SK-N-DZ (cell line): Measurements from ENCODE around the gene DCST2.
"Not testable (repeated sequence)": the region's sequence is repeated elsewhere in the genome, so short reads cannot be mapped to it uniquely, and the experiment has no call there.

Experiments
- DNase-seq: peaks from one replicate; pipeline ENCODE4 v3.0.0-alpha.2; 2015; ENCODE audit warnings: low spot score
- small RNA-seq, 2 experiments: library from RNA; depleted of rRNA; stranded (forward); fragments of <200 nt; gene quantifications; one replicate each; pipeline ENCODE3, GENCODE V24; 2014

The DCST2 gene

DNA sequence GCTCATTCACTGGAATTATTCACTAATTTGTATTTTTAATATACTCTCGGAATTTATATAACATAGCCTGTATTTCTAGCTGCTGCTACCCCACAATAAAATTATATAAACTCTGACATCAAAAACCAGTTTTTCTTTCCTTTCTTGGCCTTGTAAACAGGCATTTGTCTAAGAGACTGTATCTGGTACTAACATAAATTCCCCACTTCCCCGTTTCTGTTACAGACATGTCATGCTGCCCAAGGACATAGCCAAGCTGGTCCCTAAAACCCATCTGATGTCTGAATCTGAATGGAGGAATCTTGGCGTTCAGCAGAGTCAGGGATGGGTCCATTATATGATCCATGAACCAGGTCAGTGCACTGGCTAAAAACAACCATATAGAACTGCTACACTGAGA, 55.8 kb downstream of the DCST2 start:
- DNase-seq, result not testable (repeated sequence)

DNA sequence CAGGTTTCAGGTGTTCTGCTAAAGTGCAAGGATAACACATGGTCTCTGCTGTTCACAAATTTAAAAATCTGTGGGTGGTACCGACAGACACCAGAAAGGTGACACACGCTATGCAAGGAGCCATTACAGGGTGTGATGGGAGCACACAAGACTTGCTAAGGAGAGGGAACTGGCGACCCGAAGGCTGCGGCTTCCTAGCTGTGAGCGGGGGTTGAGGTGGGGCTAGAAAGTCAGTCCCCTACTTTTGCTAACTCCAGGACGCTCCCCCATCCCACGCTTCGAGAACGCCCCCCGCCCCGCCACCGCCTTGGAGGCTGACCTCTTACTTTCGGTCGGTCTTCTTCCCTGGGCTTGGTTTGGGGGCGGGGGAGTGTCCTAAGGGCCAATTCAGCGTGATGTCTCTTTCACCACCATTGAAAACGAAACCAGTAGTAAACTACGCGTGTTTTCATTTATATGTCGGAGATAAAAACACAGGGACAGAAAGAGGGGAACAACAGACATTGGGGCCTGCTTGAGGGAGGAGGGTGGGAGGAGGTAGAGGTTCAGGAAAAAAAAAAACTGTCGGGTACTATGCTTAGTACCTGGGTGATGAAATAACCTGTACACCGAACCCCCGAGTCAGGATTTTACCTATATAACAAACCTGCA, 58.0 kb downstream of the DCST2 start:
- DNase-seq, result no peak

DNA sequence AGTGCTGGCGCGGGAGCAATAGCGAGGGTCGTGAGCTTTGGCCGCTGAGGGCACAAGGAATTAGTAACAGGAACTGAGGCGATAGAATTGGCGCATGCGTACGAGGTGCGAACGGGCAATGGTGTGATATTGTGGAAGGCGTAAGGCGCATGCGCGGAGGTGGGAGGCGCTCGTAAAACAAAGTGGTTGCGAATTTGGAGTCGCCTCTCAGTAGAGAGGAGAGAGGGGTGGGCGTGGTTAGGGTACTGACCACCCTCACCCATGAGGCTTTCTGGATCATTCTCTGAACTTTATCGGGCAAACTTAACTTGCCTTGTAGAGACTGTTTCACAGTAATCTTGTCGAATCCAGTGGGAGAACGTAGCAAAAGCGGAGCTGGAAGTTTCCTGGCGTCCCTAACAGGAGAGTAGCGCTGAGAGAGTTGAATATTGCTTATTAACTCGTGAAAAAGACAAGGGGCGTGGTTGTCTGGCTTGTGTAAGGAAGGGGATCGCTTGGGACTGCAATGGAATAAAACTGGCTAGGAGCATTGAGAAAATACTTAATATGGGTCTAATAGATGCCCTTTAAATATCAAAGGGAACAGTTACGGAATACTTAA, 58.7 kb downstream of the DCST2 start:
- peak; percentile 99 for DNase-seq

DNA sequence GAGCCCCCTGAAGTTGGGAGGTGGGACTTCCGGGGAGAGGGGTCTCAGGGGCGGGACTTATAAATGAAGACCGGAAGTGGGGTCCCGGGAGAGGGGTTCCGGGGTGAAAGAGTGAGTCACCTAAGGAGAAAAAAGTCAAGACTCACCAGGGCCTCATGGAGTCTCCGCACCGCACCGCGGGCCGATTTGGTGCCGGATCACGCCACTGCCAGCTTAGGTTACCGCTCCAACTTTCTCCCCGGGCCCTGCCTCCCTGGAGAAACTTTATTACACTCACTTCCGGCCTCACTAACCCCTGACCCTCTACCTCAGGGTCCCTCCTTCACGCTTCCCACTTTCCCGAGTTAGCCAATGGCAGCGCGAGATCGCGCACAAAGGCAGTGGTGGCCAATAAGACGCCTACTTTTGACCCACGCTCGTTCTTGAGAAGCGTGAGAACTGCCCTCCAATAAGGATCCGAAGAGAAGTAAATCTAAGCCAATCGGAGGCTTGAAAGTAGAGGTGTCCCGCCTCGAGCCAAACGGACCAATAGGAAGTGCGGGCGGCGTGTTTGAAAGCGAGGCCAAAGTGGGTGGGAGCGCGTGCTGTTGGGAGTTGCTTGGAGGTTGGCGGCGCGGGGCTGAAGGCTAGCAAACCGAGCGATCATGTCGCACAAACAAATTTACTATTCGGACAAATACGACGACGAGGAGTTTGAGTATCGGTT, 59.3 kb downstream of the DCST2 start, which contains the start of gene CKS1B:
TSS of gene CKS1B (plus strand) at position 580 of the 706 bp plus-strand sequence. CDS start at position 645, 65 bp downstream.
- DNase-seq, result peak; percentile 100

DNA sequence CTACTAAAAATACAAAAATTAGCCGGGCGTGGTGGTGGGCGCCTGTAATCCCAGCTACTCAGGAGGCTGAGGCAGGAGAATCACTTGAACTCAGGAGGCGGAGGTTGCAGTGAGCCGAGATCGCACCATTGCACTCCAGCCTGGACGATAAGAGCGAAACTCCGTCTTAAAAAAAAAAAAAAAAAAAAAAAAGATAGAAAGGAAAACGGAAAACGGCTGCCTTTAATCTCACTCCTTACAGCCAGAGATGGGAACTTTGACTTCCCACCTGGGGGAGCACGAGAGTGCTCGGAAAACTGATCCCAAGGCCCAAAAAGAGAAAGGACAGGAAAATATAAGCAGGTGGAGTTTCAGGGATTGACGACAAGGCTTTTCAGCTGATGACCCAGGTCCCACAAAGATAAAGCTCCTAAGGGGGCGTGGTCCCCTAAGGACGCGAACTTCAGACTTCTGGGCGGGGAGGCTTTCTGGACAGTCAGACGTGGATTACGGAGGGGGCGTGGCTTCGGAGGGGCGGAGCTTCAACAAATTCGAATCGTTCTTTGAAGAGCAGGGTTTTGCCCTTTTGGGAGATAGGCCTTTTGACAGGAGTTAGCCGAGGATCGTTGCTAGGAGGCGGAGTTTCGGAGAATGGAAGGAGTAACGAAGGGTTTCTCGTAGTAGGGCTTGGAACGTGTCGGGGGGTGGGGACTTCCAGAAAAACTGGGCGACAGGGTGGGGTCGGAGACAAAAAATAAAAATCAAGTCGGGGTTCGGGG, 60.1 kb downstream of the DCST2 start:
- peak; percentile 96 for DNase-seq

DNA sequence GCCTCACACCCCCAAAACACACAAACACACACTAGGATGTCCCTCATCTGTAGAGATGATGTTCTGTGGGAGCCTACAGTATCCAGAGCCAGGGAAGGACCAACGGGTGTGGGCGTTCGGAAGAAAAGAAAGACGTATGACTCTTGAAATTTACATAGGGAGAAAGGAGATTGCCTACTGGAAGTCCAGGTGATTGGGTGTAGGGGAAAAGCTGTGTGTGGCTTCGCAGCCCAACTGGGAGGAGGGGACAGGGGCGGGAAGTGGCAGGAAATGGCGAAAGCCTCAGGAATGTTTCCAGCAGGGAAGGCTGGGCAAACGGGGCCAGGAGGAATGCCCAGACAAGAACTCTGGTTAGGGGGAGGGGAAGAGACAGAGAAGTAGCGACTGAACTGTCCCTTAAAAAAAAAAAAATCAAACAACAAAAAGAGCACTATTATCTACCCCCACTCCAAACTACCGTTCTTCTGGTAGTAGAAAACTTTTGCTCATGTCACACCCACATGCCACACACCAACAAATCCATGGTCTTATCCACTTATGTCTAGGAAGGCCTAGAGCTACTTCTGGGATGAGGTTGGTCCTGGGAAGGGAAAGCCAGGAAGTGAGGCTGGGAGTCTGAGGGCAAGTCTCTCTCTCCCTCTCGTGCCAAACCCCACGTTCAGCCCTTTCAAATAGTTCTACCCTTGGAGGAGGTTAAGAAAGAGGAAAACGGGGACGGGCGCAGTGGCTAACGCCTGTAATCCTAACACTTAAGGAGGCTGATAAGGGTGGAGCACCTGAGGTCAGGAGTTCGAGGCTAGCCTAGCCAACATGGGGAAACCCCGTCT, 60.9 kb downstream of the DCST2 start:
- DNase-seq, result no peak

DNA sequence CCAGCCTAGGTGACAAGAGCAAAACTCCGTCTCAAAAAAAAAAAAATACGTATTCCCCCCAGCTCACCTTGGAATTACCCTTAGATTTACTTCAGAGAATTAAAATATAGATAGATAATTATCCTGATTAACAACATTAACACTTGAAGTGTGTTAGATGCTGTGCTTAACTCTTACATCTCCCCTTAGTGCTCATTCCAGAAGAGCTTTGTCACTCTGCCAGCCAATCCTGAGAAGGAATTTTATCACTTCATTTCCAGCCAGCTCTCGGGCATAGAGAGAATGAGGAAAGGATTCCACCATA, 61.4 kb downstream of the DCST2 start:
- DNase-seq, result no peak

DNA sequence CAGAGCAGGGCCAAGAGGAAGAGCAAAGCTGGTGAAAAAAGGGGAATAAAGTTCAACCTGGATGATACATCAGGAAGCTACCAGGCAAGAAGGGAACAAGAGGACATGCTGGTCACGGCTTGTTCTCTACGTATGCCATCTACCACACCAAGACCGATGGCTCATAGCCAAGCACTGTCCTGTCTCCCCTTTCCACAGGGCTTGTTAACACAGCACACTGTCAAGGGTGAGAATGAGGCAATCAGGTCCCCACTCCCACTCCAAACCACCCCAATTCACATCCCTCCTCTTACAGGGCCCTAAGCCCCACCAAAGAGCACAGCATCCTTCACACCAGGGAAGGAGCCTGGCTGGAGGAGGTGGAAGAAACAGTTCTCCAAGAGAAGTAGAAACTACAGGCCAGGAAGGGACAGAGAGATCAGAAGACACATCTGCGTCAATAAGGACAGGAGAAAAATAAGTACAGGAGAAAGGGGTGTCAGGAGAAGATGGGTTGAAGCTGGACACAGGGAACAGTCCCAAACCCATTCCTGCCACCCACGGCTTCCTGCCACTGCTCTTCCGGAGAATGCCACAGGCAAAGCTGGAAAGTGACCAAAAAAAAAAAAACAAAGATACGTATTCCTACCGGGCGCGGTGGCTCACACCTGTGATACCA, 62.1 kb downstream of the DCST2 start:
- no peak for DNase-seq

DNA sequence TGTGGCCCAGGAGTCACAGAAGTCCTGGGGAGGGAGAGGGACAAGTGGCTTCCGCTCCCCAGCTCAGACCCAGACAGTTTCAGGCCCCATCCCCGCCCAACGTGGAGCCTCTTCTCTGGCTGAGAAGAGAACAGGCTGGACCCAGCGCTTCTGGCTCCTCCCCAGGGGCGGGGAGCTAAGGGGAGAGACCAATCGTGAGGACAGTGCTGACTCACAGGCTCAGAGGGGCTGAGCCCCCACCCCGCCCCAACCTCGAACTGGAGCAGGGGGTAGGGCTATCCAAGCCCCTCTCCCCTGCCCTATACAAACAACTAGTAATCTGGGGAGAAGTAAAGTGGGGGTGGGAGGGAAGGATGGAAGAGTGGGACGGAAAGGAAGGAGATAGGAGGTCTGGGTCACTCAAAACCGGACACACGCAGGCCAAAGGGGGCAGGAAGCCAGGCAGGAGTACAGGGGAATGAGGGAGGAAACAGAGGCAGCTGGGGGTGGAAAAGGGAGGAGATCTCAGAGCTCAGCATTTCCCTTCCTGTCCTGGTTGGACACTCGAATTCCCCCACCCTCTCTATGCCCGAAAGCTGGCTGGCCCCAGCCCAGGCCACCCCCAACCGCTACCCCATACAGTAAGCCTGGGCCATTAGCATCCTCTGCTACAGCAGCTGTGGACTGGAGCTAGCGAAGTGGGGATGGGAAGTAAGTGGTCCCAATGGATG, 62.8 kb downstream of the DCST2 start, which contains the start of gene SHC1:
TSS of gene SHC1 (minus strand) at position 117 of the 710 bp plus-strand sequence. CDS start 221 bp downstream, outside the sequence.
- peak; percentile 93 for DNase-seq

DNA sequence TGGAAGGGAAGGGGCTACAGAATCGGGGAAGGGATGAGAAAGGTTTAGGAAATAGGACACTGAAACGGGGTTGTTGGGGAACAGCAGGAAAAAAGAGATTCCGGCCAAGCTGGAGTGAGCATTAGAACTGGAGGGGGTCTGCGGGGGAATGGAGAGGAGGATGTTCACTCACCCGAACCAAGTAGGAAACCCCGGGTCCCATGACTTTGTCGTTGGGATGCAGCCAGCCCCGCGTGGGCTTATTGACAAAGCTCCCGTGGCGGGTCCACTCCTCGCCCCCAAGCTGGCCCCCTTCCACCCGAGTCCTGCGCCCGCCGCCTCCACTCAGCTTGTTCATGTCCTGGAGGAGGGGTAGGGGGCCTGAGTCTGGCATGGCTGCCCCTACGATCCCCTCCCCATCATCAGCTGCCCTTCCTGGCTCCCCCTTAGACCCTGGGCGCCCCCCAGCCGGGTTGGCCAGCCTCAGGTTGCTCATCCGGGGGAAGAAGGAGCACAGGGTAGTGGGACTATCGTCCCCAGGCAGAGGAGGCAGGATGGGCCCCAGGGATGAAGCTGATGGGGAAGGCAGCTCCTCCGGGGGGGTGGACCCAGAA, 63.6 kb downstream of the DCST2 start:
- no peak for DNase-seq

DNA sequence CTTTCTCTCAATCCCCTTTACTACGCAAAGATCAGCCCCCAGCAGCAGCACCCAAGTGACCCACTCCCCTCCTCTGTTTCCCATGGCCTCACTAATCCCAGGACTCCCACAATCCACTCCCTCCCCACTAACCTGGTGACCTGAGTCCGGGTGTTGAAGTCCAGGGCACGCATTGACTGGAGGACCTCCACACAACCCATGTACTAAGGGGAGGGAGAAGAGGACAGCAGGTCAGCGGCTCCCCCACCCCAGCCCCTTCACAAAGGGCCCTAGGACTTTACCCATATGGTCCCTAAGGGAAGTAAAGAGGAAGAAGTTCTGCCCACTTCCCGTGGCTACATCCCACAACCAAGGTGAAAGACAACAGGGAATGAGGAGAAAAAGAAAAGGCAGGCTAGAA, 64.3 kb downstream of the DCST2 start:
- no peak for DNase-seq

DNA sequence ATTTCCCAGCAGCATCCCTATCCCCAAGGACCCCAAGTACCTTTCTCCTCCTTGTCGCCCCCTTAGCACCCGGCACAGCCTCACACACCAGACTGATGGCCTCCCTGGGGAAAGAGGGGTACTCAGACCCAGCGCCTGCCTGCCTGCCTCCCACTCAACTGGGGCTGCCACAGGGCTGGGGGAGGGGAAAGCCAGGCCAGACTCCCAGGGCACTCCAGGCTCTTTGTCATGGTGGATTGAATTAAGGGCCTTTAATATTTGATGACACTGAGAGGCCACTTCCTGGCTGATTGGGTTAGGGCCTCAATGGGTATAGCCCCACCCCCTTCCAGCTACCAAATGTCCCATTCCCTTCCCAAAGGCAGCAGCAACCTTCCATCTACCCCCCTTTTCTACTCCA, 64.8 kb downstream of the DCST2 start:
- DNase-seq, result peak; percentile 65

Small RNA genes within 50 kb of the gene (small RNA-seq; reads per million reads assigned to genes)
- gene MIR4258, result 0 reads per million in 2 experiments
